Measurements from ENCODE around the gene ZNF581.

The ZNF581 gene

GRCh38 chr19:55694656-55695491, 51.4 kb downstream of the ZNF581 start:
- DNase-seq (ENCODE audit: low read depth) = no peak

Data from stimulated activated CD8-positive, alpha-beta memory T cell treated with anti-CD3 and anti-CD28 coated beads, Interleukin-4, amount 100 ng/mL, for 24 hours (primary cell).